ENCODE measurements around the gene USP11.

DNA sequence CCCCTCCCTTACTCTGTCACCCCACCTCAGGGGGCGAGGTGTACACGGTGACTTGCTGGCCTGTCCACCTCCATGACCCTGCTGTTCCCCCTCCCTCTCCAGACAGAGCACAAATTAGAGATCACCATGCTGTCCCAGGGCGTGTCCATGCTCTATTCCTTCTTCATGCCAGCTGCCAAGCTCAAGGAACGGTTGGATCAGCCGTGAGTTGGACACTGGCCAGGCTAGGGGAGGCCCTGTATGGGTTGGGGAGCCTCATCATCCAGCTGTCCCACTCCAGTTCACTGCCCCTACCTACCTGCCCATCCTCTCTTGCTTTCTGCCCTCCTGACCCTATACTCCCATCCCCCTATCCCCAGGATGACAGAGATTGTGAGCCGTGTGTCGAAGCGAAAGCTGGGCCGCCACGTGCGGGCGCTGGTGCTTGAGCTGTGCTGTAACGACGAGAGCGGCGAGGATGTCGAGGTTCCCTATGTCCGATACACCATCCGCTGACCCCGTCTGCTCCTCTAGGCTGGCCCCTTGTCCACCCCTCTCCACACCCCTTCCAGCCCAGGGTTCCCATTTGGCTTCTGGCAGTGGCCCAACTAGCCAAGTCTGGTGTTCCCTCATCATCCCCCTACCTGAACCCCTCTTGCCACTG is 18.3 kb upstream of the USP11 start:
- TF ChIP-seq, protein P1, sequence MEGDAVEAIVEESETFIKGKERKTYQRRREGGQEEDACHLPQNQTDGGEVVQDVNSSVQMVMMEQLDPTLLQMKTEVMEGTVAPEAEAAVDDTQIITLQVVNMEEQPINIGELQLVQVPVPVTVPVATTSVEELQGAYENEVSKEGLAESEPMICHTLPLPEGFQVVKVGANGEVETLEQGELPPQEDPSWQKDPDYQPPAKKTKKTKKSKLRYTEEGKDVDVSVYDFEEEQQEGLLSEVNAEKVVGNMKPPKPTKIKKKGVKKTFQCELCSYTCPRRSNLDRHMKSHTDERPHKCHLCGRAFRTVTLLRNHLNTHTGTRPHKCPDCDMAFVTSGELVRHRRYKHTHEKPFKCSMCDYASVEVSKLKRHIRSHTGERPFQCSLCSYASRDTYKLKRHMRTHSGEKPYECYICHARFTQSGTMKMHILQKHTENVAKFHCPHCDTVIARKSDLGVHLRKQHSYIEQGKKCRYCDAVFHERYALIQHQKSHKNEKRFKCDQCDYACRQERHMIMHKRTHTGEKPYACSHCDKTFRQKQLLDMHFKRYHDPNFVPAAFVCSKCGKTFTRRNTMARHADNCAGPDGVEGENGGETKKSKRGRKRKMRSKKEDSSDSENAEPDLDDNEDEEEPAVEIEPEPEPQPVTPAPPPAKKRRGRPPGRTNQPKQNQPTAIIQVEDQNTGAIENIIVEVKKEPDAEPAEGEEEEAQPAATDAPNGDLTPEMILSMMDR (IDR thresholded peaks at IDR 0.05 in 8 of 11, conservative IDR thresholded peaks at IDR 0.05 in 3 of 11) = no peak
- TF ChIP-seq POLR2A (IDR thresholded peaks at IDR 0.05) = no peak
